Islet of Langerhans (tissue), 1 donor: ENCODE measurements around the gene CHRM5.
"Not testable (repeated sequence)": the region's sequence is repeated elsewhere in the genome, so short reads cannot be mapped to it uniquely, and the experiment has no call there.

ENCODE experiments used
- FAIRE-seq: peaks from one replicate; lab custom pipeline; 2011; peaks lifted over from hg19 to GRCh38; lab: Jason Lieb, UNC

The CHRM5 gene

GRCh38 chr15:34043391-34043790 is 75.1 kb downstream of the CHRM5 start:
- FAIRE-seq, result no peak

GRCh38 chr15:34043813-34044212 is 75.5 kb downstream of the CHRM5 start:
- FAIRE-seq, result no peak

- no peak for FAIRE-seq
These were observed 78.3 kb downstream of the CHRM5 start for GRCh38 chr15:34046471-34047145.

GRCh38 chr15:34047893-34048775 is 79.8 kb downstream of the CHRM5 start:
- no peak for FAIRE-seq

GRCh38 chr15:34049112-34049511 is 80.8 kb downstream of the CHRM5 start:
- FAIRE-seq, result no peak

- not testable (repeated sequence) for FAIRE-seq
These were observed 82.1 kb downstream of the CHRM5 start for GRCh38 chr15:34050385-34050784.

GRCh38 chr15:34054081-34054707 is 85.9 kb downstream of the CHRM5 start:
- FAIRE-seq, result no peak

- FAIRE-seq, result no peak
These were observed 87.7 kb downstream of the CHRM5 start for GRCh38 chr15:34055868-34056595.

GRCh38 chr15:34056911-34057310 is 88.6 kb downstream of the CHRM5 start:
- FAIRE-seq, result no peak

GRCh38 chr15:34059476-34059875 is 91.2 kb downstream of the CHRM5 start:
- no peak for FAIRE-seq

- no peak for FAIRE-seq
These were observed 91.6 kb downstream of the CHRM5 start for GRCh38 chr15:34059946-34060345.

GRCh38 chr15:34064438-34064837 is 96.1 kb downstream of the CHRM5 start:
- no peak for FAIRE-seq

GRCh38 chr15:34065261-34065660 is 97.0 kb downstream of the CHRM5 start:
- no peak for FAIRE-seq

- FAIRE-seq, result no peak
These were observed 97.6 kb downstream of the CHRM5 start for GRCh38 chr15:34065941-34066340.

- FAIRE-seq, result no peak
These were observed 101.7 kb downstream of the CHRM5 start for GRCh38 chr15:34070003-34070402.

- no peak for FAIRE-seq
These were observed 108.5 kb downstream of the CHRM5 start for GRCh38 chr15:34076785-34077184.

- no peak for FAIRE-seq
These were observed 110.6 kb downstream of the CHRM5 start for GRCh38 chr15:34078900-34079299.

- no peak for FAIRE-seq
These were observed 111.6 kb downstream of the CHRM5 start for GRCh38 chr15:34079904-34080303.

- FAIRE-seq, result no peak
These were observed 115.8 kb downstream of the CHRM5 start for GRCh38 chr15:34084086-34084485.

- FAIRE-seq, result no peak
These were observed 117.4 kb downstream of the CHRM5 start for GRCh38 chr15:34085746-34086145.

- no peak for FAIRE-seq
These were observed 131.6 kb downstream of the CHRM5 start for GRCh38 chr15:34099914-34100313.

- FAIRE-seq, result peak; percentile 92
These were observed 133.3 kb downstream of the CHRM5 start, which contains the start of the genes EMC7 and PGBD4 for GRCh38 chr15:34101366-34102174. Gene EMC7 (minus strand): TSS chr15:34101862. CDS start chr15:34101839, 23 bp downstream. Gene PGBD4 (plus strand): TSS chr15:34102083. CDS start chr15:34102532, 449 bp downstream.
